ENCODE data around the gene ANGPTL7.

- TF ChIP-seq EZH2phosphoT487 (IDR thresholded peaks at IDR 0.05; ENCODE audit: insufficient read depth, low read depth), result no peak
- no peak for TF ChIP-seq EZH2 (IDR thresholded peaks at IDR 0.05; ENCODE audit: insufficient read depth, poor library complexity, severe bottlenecking)
These were observed 45.2 kb upstream of the ANGPTL7 start for GRCh38 chr1:11143907-11144306.
